Measurements from ENCODE around the gene NMU. TPM values are rescaled to one million over a fixed set of nuclear protein-coding genes. Genes with fewer than 3 reads are reported as not detected.
"Not testable (repeated sequence)": the region's sequence is repeated elsewhere in the genome, so short reads cannot be mapped to it uniquely, and the experiment has no call there.

NMU gene
- polyA plus RNA-seq, 2 of the 4 experiments (the other 2 are of a cell fraction): 0.13 to 0.45 TPM

DNA sequence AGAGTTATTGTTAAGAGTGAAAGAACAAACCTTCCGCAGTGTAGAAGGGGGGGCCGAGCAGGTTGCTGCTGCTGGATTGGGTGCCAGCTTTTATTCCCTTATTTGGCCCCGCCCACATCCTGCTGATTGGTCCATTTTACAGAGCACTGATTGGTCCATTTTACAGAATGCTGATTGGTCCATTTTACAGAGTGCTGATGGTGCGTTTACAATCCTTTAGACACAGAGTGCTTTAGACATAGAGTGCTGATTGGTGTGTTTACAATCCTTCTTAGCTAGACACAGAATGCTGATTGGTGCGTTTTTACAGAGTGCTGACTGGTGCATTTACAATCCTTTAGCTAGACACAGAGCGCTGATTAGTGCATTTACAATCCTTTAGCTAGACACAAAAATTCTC lies 84.1 kb downstream of the NMU start:
- CTCF ChIA-PET: interaction anchor here (0.8 to 1.6 kb wide), 3 partner anchors 107 to 206 kb away, joined by 3 to 6 read pairs (median 3); partner anchors contain the start of gene SRD5A3
- H3K27ac ChIP-seq; H3K4me3 ChIP-seq; H3K4me2 ChIP-seq; FAIRE-seq; H3K9me3 ChIP-seq; H3K4me1 ChIP-seq; DNase-seq (ENCODE audit: low read depth in 1 of 2, low spot score in 1 of 2); ATAC-seq; POLR2A ChIA-PET: not testable (repeated sequence)
- 78% methylated on average over 5 of the region's 6 CpGs for WGBS (ENCODE audit: missing lambda C conversion rate)
- TF ChIP-seq MAFK (IDR thresholded peaks at IDR 0.05; ENCODE audit: partially characterized antibody): peak; percentile 92

DNA sequence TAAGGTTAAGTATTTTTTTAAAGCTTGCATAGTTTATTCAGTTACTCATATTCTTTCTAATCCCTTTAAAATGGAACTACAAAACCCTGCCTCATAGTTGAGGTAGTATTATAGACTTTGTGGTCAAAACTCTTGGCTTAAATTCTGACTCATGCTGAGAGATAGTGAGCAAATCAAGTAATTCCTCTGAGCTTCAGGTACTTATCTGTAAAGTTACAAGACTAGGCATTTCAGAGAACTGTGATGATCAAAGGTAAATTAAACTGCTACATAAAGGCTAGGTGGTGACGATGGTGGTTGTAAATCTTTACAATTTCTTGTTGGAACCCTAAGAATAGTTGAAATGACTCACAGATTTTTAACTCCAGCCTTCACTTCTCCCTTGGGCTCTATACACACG lies 86.2 kb downstream of the NMU start:
- no peak overlapping the region for H3K27ac ChIP-seq
- ATAC-seq (no peak), FAIRE-seq (no peak), DNase-seq (ENCODE audit: low read depth in 1 of 2, low spot score in 1 of 2) (no peak)
- ChIA-PET CTCF (interaction anchor here (1.1 to 2.0 kb wide), 2 partner anchors 105 to 204 kb away, joined by 4 read pairs; partner anchors contain the start of gene SRD5A3), POLR2A (no interaction called here)
- H3K4me3 ChIP-seq: no peak overlapping the region
- H3K4me2 ChIP-seq: no peak overlapping the region
- no peak for TF ChIP-seq FOXS1 (CRISPR knock-in tag; IDR thresholded peaks at IDR 0.05)
- TF ChIP-seq CHD2 (IDR thresholded peaks at IDR 0.05; ENCODE audit: low read length, partially characterized antibody): no peak
- no peak for TF ChIP-seq ZC3H11A (IDR thresholded peaks at IDR 0.05)
- TF ChIP-seq TFCP2L1 (CRISPR knock-in tag; IDR thresholded peaks at IDR 0.05): no peak
- TF ChIP-seq HOXA7 (CRISPR knock-in tag; IDR thresholded peaks at IDR 0.05): no peak
- no peak for TF ChIP-seq PHF8 (IDR thresholded peaks at IDR 0.05; ENCODE audit: borderline replicate concordance, low read depth)
- TF ChIP-seq, protein P1, sequence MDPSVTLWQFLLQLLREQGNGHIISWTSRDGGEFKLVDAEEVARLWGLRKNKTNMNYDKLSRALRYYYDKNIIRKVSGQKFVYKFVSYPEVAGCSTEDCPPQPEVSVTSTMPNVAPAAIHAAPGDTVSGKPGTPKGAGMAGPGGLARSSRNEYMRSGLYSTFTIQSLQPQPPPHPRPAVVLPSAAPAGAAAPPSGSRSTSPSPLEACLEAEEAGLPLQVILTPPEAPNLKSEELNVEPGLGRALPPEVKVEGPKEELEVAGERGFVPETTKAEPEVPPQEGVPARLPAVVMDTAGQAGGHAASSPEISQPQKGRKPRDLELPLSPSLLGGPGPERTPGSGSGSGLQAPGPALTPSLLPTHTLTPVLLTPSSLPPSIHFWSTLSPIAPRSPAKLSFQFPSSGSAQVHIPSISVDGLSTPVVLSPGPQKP (IDR thresholded peaks at IDR 0.05; ENCODE audit: low read depth, low read length): no peak
- TF ChIP-seq, protein P2, sequence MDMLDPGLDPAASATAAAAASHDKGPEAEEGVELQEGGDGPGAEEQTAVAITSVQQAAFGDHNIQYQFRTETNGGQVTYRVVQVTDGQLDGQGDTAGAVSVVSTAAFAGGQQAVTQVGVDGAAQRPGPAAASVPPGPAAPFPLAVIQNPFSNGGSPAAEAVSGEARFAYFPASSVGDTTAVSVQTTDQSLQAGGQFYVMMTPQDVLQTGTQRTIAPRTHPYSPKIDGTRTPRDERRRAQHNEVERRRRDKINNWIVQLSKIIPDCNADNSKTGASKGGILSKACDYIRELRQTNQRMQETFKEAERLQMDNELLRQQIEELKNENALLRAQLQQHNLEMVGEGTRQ (IDR thresholded peaks at IDR 0.05): no peak
- no peak for TF ChIP-seq BHLHE40 (IDR thresholded peaks at IDR 0.05; ENCODE audit: low read depth, low read length)
- no peak for TF ChIP-seq MAZ (IDR thresholded peaks at IDR 0.05; ENCODE audit: borderline replicate concordance, low read depth, low read length)
- no peak for TF ChIP-seq KDM5A (IDR thresholded peaks at IDR 0.05)
- TF ChIP-seq ZFP36 (IDR thresholded peaks at IDR 0.05; ENCODE audit: borderline replicate concordance, partially characterized antibody): no peak
- no peak for TF ChIP-seq MAFK (IDR thresholded peaks at IDR 0.05; ENCODE audit: partially characterized antibody)
- TF ChIP-seq RFX5 (IDR thresholded peaks at IDR 0.05): no peak
- no peak for TF ChIP-seq JUN (IDR thresholded peaks at IDR 0.05)
- TF ChIP-seq NPAS2 (CRISPR knock-in tag; IDR thresholded peaks at IDR 0.05; ENCODE audit: borderline replicate concordance): no peak
- TF ChIP-seq, protein P3, sequence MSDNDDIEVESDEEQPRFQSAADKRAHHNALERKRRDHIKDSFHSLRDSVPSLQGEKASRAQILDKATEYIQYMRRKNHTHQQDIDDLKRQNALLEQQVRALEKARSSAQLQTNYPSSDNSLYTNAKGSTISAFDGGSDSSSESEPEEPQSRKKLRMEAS (IDR thresholded peaks at IDR 0.05): no peak
- WGBS (ENCODE audit: missing lambda C conversion rate): 43% methylated on average over 2 of the region's 2 CpGs
- H3K4me1 ChIP-seq: peaks cover 8% of the 10 kb centered on the region
- H3K9me3 ChIP-seq: no peaks in the 10 kb centered on the region

DNA sequence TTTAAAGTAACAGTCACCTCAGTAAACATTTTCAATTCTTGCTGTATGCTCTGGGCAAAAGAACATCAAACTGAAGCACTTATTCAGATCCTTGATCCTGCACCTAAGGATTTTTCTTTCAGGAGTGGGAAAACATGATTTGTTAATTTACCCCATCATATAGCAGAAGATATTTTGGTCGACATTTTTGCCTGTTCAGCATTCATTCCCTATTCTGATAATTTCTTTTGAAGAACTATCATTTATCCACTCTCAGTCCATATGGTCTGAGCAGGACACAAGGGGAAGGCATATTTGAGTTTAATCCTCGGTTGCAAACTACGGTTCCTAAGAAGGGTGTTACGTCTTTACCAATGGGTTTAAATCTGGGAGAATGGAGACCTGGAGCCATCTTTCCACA lies 88.2 kb downstream of the NMU start:
- POLR2A ChIA-PET: no interaction called here
- TF ChIP-seq FOSB (CRISPR knock-in tag; IDR thresholded peaks at IDR 0.05): no peak
- peak; percentile 65 for TF ChIP-seq MAFK (IDR thresholded peaks at IDR 0.05; ENCODE audit: partially characterized antibody)
- ATAC-seq: no peak
- Histone ChIP-seq H3K9me3 (no peaks in the 10 kb centered on the region), H3K4me2 (peak overlapping the region; percentile 80), H3K4me1 (peaks cover 23% of the 10 kb centered on the region), H3K27ac (peak overlapping the region; percentile 92 to 100), H3K4me3 (peak overlapping the region; percentile 82)
- CTCF ChIA-PET: no interaction called here
- 81% methylated on average over 4 of the region's 4 CpGs for WGBS (ENCODE audit: missing lambda C conversion rate)
- no peak for FAIRE-seq
- no peak for DNase-seq (ENCODE audit: low read depth in 1 of 2, low spot score in 1 of 2)

DNA sequence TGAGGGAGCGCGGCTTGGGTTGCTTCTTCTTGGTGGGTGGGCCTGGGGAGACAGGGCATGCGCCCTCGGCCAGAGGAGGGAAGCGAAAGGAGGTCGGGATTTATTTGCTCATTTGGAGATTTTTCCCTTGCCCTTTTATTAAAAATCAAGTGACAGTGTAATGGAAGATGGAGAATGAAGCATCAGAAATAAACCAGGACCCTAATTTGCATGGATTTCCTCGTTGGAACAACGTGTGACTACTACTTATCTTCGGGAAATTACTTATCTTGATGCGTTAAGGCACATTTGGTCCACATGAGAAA lies 88.7 kb downstream of the NMU start:
- 2% methylated on average over 10 of the region's 10 CpGs for WGBS (ENCODE audit: missing lambda C conversion rate)
- ChIA-PET CTCF (no interaction called here), POLR2A (interaction anchor here (1.1 kb wide), 1 partner anchor 201 kb away, joined by 3 read pairs; the partner anchor contains the start of gene SRD5A3)
- TF ChIP-seq, protein P1 (IDR thresholded peaks at IDR 0.05; ENCODE audit: low read depth, low read length): no peak
- TF ChIP-seq MYC (IDR thresholded peaks at IDR 0.05; ENCODE audit: borderline replicate concordance, low read length) (no peak), JUN (IDR thresholded peaks at IDR 0.05) (no peak), KDM1A (IDR thresholded peaks at IDR 0.05; ENCODE audit: low read depth) (no peak), EHMT2 (IDR thresholded peaks at IDR 0.05; ENCODE audit: low read depth) (no peak), ZC3H11A (IDR thresholded peaks at IDR 0.05) (no peak)
- TF ChIP-seq, protein P4, sequence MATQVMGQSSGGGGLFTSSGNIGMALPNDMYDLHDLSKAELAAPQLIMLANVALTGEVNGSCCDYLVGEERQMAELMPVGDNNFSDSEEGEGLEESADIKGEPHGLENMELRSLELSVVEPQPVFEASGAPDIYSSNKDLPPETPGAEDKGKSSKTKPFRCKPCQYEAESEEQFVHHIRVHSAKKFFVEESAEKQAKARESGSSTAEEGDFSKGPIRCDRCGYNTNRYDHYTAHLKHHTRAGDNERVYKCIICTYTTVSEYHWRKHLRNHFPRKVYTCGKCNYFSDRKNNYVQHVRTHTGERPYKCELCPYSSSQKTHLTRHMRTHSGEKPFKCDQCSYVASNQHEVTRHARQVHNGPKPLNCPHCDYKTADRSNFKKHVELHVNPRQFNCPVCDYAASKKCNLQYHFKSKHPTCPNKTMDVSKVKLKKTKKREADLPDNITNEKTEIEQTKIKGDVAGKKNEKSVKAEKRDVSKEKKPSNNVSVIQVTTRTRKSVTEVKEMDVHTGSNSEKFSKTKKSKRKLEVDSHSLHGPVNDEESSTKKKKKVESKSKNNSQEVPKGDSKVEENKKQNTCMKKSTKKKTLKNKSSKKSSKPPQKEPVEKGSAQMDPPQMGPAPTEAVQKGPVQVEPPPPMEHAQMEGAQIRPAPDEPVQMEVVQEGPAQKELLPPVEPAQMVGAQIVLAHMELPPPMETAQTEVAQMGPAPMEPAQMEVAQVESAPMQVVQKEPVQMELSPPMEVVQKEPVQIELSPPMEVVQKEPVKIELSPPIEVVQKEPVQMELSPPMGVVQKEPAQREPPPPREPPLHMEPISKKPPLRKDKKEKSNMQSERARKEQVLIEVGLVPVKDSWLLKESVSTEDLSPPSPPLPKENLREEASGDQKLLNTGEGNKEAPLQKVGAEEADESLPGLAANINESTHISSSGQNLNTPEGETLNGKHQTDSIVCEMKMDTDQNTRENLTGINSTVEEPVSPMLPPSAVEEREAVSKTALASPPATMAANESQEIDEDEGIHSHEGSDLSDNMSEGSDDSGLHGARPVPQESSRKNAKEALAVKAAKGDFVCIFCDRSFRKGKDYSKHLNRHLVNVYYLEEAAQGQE (IDR thresholded peaks at IDR 0.05): no peak
- TF ChIP-seq, protein P5, sequence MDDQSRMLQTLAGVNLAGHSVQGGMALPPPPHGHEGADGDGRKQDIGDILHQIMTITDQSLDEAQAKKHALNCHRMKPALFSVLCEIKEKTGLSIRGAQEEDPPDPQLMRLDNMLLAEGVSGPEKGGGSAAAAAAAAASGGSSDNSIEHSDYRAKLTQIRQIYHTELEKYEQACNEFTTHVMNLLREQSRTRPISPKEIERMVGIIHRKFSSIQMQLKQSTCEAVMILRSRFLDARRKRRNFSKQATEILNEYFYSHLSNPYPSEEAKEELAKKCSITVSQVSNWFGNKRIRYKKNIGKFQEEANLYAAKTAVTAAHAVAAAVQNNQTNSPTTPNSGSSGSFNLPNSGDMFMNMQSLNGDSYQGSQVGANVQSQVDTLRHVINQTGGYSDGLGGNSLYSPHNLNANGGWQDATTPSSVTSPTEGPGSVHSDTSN (IDR thresholded peaks at IDR 0.05): no peak

More for the DNA sequence above, 88.7 kb downstream of the NMU start:
- FAIRE-seq (no peak), DNase-seq (ENCODE audit: low read depth in 1 of 2, low spot score in 1 of 2) (no peak), ATAC-seq (peak; percentile 41 to 60; a peak in 5 of 6 replicates)
- Histone ChIP-seq H3K4me2 (peak overlapping the region; percentile 80), H3K27ac (peak overlapping the region; percentile 92 to 100), H3K4me3 (peak overlapping the region; percentile 82), H3K9me3 (no peaks in the 10 kb centered on the region), H3K4me1 (peaks cover 23% of the 10 kb centered on the region)

Measured in A549 (cell line).